CD14-positive monocyte (primary cell): Measurements from ENCODE around the gene CLEC2B. TPM values are rescaled to one million over a fixed set of nuclear protein-coding genes. Genes with fewer than 3 reads are reported as not detected.

Source experiments
- DNase-seq, 3 donors: peaks; one replicate each; pipeline ENCODE4 v3.0.0-alpha.2; 2011 to 2022
- H2AFZ ChIP-seq: 2 replicates; pipeline ENCODE4 v1.6.0; 2012; ENCODE audit warnings: mild to moderate bottlenecking, low read depth, low read length, inconsistent platforms; ENCODE audit not compliant: insufficient read depth, poor library complexity, severe bottlenecking
- H3K27ac ChIP-seq, 2 donors: 1 replicate in 1 of 2; 2 replicates in 1 of 2; pipeline ENCODE4 v1.5.1; 2012 to 2013; ENCODE audit warnings: low read length in 2 of 2, control low read depth in 1 of 2, inconsistent platforms in 1 of 2, low read depth in 1 of 2, mild to moderate bottlenecking in 1 of 2
- H3K27me3 ChIP-seq, 2 donors: one replicate each; pipeline versions ENCODE4 v1.6.0 to v1.6.1; 2011 to 2013; ENCODE audit warnings: low read length in 2 of 2; ENCODE audit not compliant: control insufficient read depth in 2 of 2, insufficient read depth in 2 of 2
- H3K36me3 ChIP-seq, 2 donors: replicated peaks in 1 of 2; 1 replicate in 1 of 2; 2 replicates in 1 of 2; pipeline versions ENCODE4 v1.5.1 to v1.6.1; 2012 to 2013; ENCODE audit warnings: low read length in 2 of 2, control low read depth in 1 of 2, inconsistent platforms in 1 of 2, mild to moderate bottlenecking in 1 of 2; ENCODE audit not compliant: insufficient read depth in 2 of 2, control insufficient read depth in 1 of 2
- H3K4me1 ChIP-seq, 2 donors: 1 replicate in 1 of 2; 2 replicates in 1 of 2; pipeline versions ENCODE4 v1.5.1 to v1.6.1; 2012 to 2013; ENCODE audit warnings: low read length in 2 of 2, control low read depth in 1 of 2, inconsistent platforms in 1 of 2, mild to moderate bottlenecking in 1 of 2, moderate library complexity in 1 of 2; ENCODE audit not compliant: insufficient read depth in 2 of 2, control insufficient read depth in 1 of 2
- H3K4me2 ChIP-seq: replicated peaks from 2 replicates; pipeline ENCODE3; 2012; ENCODE audit warnings: low read length, moderate library complexity, mild to moderate bottlenecking; ENCODE audit not compliant: poor library complexity, severe bottlenecking; ENCODE audit errors: extremely low read depth
- H3K4me3 ChIP-seq, 3 experiments: fragments of 200-600 bp in 1 of 3; sonication (generic) in 1 of 3; replicated peaks in 1 of 3; 1 replicate in 2 of 3; 2 replicates in 1 of 3; pipeline ENCODE4 v1.5.1; 2011 to 2013; ENCODE audit warnings: low read length in 3 of 3, mild to moderate bottlenecking in 3 of 3, control low read depth in 2 of 3, low read depth in 2 of 3, inconsistent platforms in 1 of 3, moderate library complexity in 1 of 3
- H3K79me2 ChIP-seq: 2 replicates; pipeline ENCODE4 v1.6.0; 2012; ENCODE audit warnings: mild to moderate bottlenecking, control low read depth, inconsistent platforms, low read length, moderate library complexity; ENCODE audit not compliant: insufficient read depth
- H3K9ac ChIP-seq: 2 replicates; pipeline ENCODE4 v1.6.0; 2017; ENCODE audit warnings: low read length, mild to moderate bottlenecking; ENCODE audit not compliant: insufficient read depth, poor library complexity, severe bottlenecking
- H3K9me3 ChIP-seq, 2 donors: replicated peaks in 1 of 2; 1 replicate in 1 of 2; 2 replicates in 1 of 2; pipeline versions ENCODE4 v1.5.1 to v1.6.1; 2012 to 2013; ENCODE audit warnings: low read length in 2 of 2, control low read depth in 1 of 2; ENCODE audit not compliant: control insufficient read depth in 1 of 2, insufficient read depth in 1 of 2
- H4K20me1 ChIP-seq: 2 replicates; pipeline ENCODE4 v1.6.0; 2012; ENCODE audit warnings: mild to moderate bottlenecking, low read length, control low read depth, moderate library complexity; ENCODE audit not compliant: insufficient read depth
- H3K27ac Mint-ChIP-seq, 7 donors: one replicate each; pipeline ENCODE4 v1.8.0; 2020; ENCODE audit warnings: mild to moderate bottlenecking in 7 of 7, mixed read lengths in 7 of 7, moderate library complexity in 6 of 7, inconsistent platforms in 2 of 7
- H3K27me3 Mint-ChIP-seq, 3 donors: one replicate each; pipeline ENCODE4 v1.8.0; 2021 to 2022; ENCODE audit warnings: low read depth in 3 of 3, mild to moderate bottlenecking in 3 of 3, mixed read lengths in 3 of 3, moderate library complexity in 3 of 3, inconsistent platforms in 1 of 3
- H3K36me3 Mint-ChIP-seq, 2 donors: one replicate each; pipeline ENCODE4 v1.8.0; 2020; ENCODE audit warnings: mixed read lengths in 2 of 2, inconsistent platforms in 1 of 2, mild to moderate bottlenecking in 1 of 2
- H3K4me1 Mint-ChIP-seq: one replicate; pipeline ENCODE4 v1.8.0; 2020; ENCODE audit warnings: mild to moderate bottlenecking, mixed read lengths
- H3K4me3 Mint-ChIP-seq, 2 donors: one replicate each; pipeline ENCODE4 v1.8.0; 2020; ENCODE audit warnings: mild to moderate bottlenecking in 2 of 2, mixed read lengths in 2 of 2, moderate library complexity in 1 of 2
- H3K9me3 Mint-ChIP-seq, 7 donors: one replicate each; pipeline ENCODE4 v1.8.0; 2020 to 2022; ENCODE audit warnings: mixed read lengths in 7 of 7, mild to moderate bottlenecking in 6 of 7, moderate library complexity in 6 of 7, inconsistent platforms in 2 of 7
- WGBS: methylation state at CpG from one replicate; pipeline ENCODE4 v1.1.5; 2013; ENCODE audit warnings: missing lambda C conversion rate; ENCODE audit not compliant: insufficient coverage; 5-methylcytosine and 5-hydroxymethylcytosine counted together
- intact Hi-C, 2 donors: fragments of 100-400 bp; cut with micrococcal nuclease; formaldehyde crosslinking; loops; one replicate each; pipeline versions ENCODE4 v1.15.0 to v1.15.1; 2023
- polyA plus RNA-seq, 3 donors: library from polyadenylated mRNA; depleted of rRNA in 1 of 3; unstranded in 2 of 3; stranded (reverse) in 1 of 3; fragments of 300-500 nt in 2 of 3; fragments of >200 nt in 1 of 3; fragmentation: Illumina TruSeq in 2 of 3; gene quantifications; 1 replicate in 2 of 3; 2 replicates in 1 of 3; pipeline ENCODE4 v1.2.3, GENCODE V29; 2012 to 2021
- TF ChIP-seq, protein P1 (sequence below): fragments of 200-600 bp; IDR thresholded peaks from one replicate; pipeline ENCODE4 v1.8.0; 2022; ENCODE audit warnings: antibody characterized with exemption, mild to moderate bottlenecking

Gene CLEC2B
- polyA plus RNA-seq, 3 donors = 52.1 to 80.3 (median 59.4) TPM

DNA sequence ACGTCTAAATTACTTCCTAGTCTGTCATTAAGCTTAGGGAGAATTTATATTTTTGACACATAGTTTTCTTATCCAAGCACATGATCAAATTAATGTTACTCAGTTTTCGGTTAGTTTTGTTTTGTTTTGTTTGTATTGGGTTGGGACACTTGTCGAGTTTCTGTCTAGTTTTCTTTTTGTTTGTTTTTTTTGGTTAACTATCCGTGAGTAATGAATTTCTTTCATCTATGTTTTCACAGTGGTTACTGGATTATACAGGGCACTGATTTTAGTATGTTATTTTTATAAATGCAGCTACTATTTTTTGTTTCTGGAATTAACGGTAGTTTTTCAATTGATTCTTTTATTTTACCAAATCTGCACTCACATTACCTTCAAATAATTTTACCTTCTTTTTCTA lies 39.2 kb downstream of the CLEC2B start:
- TF ChIP-seq, protein P1, sequence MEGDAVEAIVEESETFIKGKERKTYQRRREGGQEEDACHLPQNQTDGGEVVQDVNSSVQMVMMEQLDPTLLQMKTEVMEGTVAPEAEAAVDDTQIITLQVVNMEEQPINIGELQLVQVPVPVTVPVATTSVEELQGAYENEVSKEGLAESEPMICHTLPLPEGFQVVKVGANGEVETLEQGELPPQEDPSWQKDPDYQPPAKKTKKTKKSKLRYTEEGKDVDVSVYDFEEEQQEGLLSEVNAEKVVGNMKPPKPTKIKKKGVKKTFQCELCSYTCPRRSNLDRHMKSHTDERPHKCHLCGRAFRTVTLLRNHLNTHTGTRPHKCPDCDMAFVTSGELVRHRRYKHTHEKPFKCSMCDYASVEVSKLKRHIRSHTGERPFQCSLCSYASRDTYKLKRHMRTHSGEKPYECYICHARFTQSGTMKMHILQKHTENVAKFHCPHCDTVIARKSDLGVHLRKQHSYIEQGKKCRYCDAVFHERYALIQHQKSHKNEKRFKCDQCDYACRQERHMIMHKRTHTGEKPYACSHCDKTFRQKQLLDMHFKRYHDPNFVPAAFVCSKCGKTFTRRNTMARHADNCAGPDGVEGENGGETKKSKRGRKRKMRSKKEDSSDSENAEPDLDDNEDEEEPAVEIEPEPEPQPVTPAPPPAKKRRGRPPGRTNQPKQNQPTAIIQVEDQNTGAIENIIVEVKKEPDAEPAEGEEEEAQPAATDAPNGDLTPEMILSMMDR = no peak
- H3K4me2 ChIP-seq = no peak overlapping the region
- H3K4me3 Mint-ChIP-seq = no peak overlapping the region

DNA sequence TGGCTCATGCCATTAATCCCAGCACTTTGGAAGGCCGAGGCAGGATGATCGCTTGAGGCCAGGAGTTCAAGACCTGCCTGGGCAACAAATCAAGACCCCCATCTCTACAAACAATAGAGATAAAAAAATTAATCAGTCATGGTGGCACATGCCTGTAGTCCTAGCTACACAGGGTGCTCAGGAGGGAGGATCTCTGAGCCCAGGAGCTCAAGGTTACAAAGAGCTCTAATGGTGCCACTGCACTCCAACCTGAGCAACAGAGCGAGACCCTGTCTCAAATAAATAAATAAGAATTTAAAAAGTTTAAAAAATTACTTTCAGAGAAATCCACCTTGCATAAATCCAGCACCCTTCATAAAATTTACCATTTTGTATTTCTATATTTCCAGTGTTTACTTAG lies 39.7 kb downstream of the CLEC2B start:
- Histone ChIP-seq H3K9me3 (no peaks in the 10 kb centered on the region), H2AFZ (no peak overlapping the region), H3K27ac (no peak overlapping the region), H3K27me3 (no peaks in the 10 kb centered on the region), H3K4me3 (no peak overlapping the region), H3K4me2 (no peak overlapping the region), H4K20me1 (no peaks in the 10 kb centered on the region), H3K36me3 (no peaks in the 10 kb centered on the region), H3K4me1 (no peaks in the 10 kb centered on the region), H3K79me2 (no peaks in the 10 kb centered on the region), H3K9ac (no peak overlapping the region)
- Mint-ChIP-seq H3K9me3 (peaks cover 0 to 3% (median 0%) of the 10 kb centered on the region in 7 donors), H3K27ac (no peak overlapping the region), H3K4me1 (no peaks in the 10 kb centered on the region), H3K27me3 (peaks cover 0 to 1% (median 0%) of the 10 kb centered on the region in 3 donors), H3K36me3 (no peaks in the 10 kb centered on the region), H3K4me3 (no peak overlapping the region)
- DNase-seq = no peak
- intact Hi-C loops = no loop called here
- TF ChIP-seq, protein P1 = no peak
- no CpG with 5 or more reads among the region's 3 CpGs for WGBS

More for the DNA sequence above, 39.2 kb downstream of the CLEC2B start:
- intact Hi-C loops = no loop called here
- H3K9me3 ChIP-seq = no peaks in the 10 kb centered on the region
- H3K4me3 ChIP-seq = no peak overlapping the region
- H3K27ac ChIP-seq = no peak overlapping the region
- H3K36me3 ChIP-seq = no peaks in the 10 kb centered on the region
- WGBS = no CpG with 5 or more reads among the region's 5 CpGs
- no peaks in the 10 kb centered on the region for H4K20me1 ChIP-seq
- no peaks in the 10 kb centered on the region for H3K27me3 ChIP-seq
- no peak overlapping the region for H3K27ac Mint-ChIP-seq
- no peak for DNase-seq
- no peaks in the 10 kb centered on the region for H3K79me2 ChIP-seq
- H3K9me3 Mint-ChIP-seq = peaks cover 0 to 3% (median 0%) of the 10 kb centered on the region in 7 donors
- H2AFZ ChIP-seq = no peak overlapping the region
- no peaks in the 10 kb centered on the region for H3K4me1 ChIP-seq
- no peak overlapping the region for H3K9ac ChIP-seq
- no peaks in the 10 kb centered on the region for H3K36me3 Mint-ChIP-seq
- H3K27me3 Mint-ChIP-seq = peaks cover 0 to 1% (median 0%) of the 10 kb centered on the region in 3 donors
- H3K4me1 Mint-ChIP-seq = no peaks in the 10 kb centered on the region
